ENCODE results near the gene PEAK1. TPM values are rescaled to one million over a fixed set of nuclear protein-coding genes. Genes with fewer than 3 reads are reported as not detected.
"Not testable (repeated sequence)": the region's sequence is repeated elsewhere in the genome, so short reads cannot be mapped to it uniquely, and the experiment has no call there.

Gene PEAK1
- total RNA-seq, 1 donor from 2014 or later, result 125 TPM

- DNase-seq (ENCODE audit: extremely low spot score, unreplicated experiment), result no peak
- Mint-ChIP-seq H3K4me3 (ENCODE audit: unreplicated experiment) (no peak overlapping the region), H3K4me1 (ENCODE audit: unreplicated experiment) (peaks cover 23% of the 10 kb centered on the region), H3K27ac (ENCODE audit: unreplicated experiment) (no peak overlapping the region), H3K27me3 (ENCODE audit: unreplicated experiment) (no peaks in the 10 kb centered on the region), H3K9me3 (ENCODE audit: unreplicated experiment) (no peaks in the 10 kb centered on the region), H3K36me3 (ENCODE audit: unreplicated experiment) (peaks cover 15% of the 10 kb centered on the region)
- no peak for TF ChIP-seq CTCF (IDR thresholded peaks at IDR 0.05)
Measured at GRCh38 chr15:77162872-77163633, 256.9 kb downstream of the PEAK1 start.

- no peak for TF ChIP-seq CTCF (IDR thresholded peaks at IDR 0.05)
- Mint-ChIP-seq H3K4me1 (ENCODE audit: unreplicated experiment) (peaks cover 10% of the 10 kb centered on the region), H3K9me3 (ENCODE audit: unreplicated experiment) (no peaks in the 10 kb centered on the region), H3K36me3 (ENCODE audit: unreplicated experiment) (peaks cover 36% of the 10 kb centered on the region), H3K27me3 (ENCODE audit: unreplicated experiment) (no peaks in the 10 kb centered on the region), H3K27ac (ENCODE audit: unreplicated experiment) (peak overlapping the region; percentile 37), H3K4me3 (ENCODE audit: unreplicated experiment) (no peak overlapping the region)
- DNase-seq (ENCODE audit: extremely low spot score, unreplicated experiment), result no peak
Measured at GRCh38 chr15:77160562-77161478, 259.1 kb downstream of the PEAK1 start.

GRCh38 chr15:77156000-77156399 is 263.9 kb downstream of the PEAK1 start:
- not testable (repeated sequence) for H3K9me3 Mint-ChIP-seq (ENCODE audit: unreplicated experiment); H3K27me3 Mint-ChIP-seq (ENCODE audit: unreplicated experiment); H3K4me1 Mint-ChIP-seq (ENCODE audit: unreplicated experiment); H3K4me3 Mint-ChIP-seq (ENCODE audit: unreplicated experiment); DNase-seq (ENCODE audit: extremely low spot score, unreplicated experiment); H3K27ac Mint-ChIP-seq (ENCODE audit: unreplicated experiment)
- peaks cover 49% of the 10 kb centered on the region for H3K36me3 Mint-ChIP-seq (ENCODE audit: unreplicated experiment)

GRCh38 chr15:77148191-77148590 is 271.7 kb downstream of the PEAK1 start:
- Mint-ChIP-seq H3K9me3 (ENCODE audit: unreplicated experiment) (peaks cover 5% of the 10 kb centered on the region), H3K4me3 (ENCODE audit: unreplicated experiment) (no peak overlapping the region), H3K36me3 (ENCODE audit: unreplicated experiment) (peaks cover 6% of the 10 kb centered on the region), H3K27me3 (ENCODE audit: unreplicated experiment) (no peaks in the 10 kb centered on the region), H3K27ac (ENCODE audit: unreplicated experiment) (peak overlapping the region; percentile 23), H3K4me1 (ENCODE audit: unreplicated experiment) (peaks cover 54% of the 10 kb centered on the region)
- DNase-seq (ENCODE audit: extremely low spot score, unreplicated experiment), result no peak
- no peak for TF ChIP-seq CTCF (IDR thresholded peaks at IDR 0.05)

- no peaks in the 10 kb centered on the region for H3K27me3 Mint-ChIP-seq (ENCODE audit: unreplicated experiment)
- TF ChIP-seq CTCF (IDR thresholded peaks at IDR 0.05), result no peak
- no peak overlapping the region for H3K4me3 Mint-ChIP-seq (ENCODE audit: unreplicated experiment)
- H3K4me1 Mint-ChIP-seq (ENCODE audit: unreplicated experiment), result peaks cover 66% of the 10 kb centered on the region
- DNase-seq (ENCODE audit: extremely low spot score, unreplicated experiment), result no peak
- peaks cover 19% of the 10 kb centered on the region for H3K36me3 Mint-ChIP-seq (ENCODE audit: unreplicated experiment)
- peaks cover 12% of the 10 kb centered on the region for H3K9me3 Mint-ChIP-seq (ENCODE audit: unreplicated experiment)
- H3K27ac Mint-ChIP-seq (ENCODE audit: unreplicated experiment), result peak overlapping the region; percentile 99
Measured at GRCh38 chr15:77145370-77145769, 274.5 kb downstream of the PEAK1 start.
